GM13977 (cell line): ENCODE results near the gene SULT1C2.
A peak's percentile ranks its signal among the peaks of the same experiment; 100 is the strongest.

ENCODE experiments used
- DNase-seq: peaks from one replicate; pipeline ENCODE4 v3.0.0; 2012; ENCODE audit warnings: low spot score
- CTCF ChIP-seq: IDR thresholded peaks from 2 replicates; pipeline ENCODE4 v1.5.1; 2012; ENCODE audit warnings: mild to moderate bottlenecking, control low read depth; ENCODE audit not compliant: insufficient read depth; ENCODE audit errors: extremely low read depth, missing control alignments
- in situ Hi-C: fragments of 300-500 bp; cut with MboI; formaldehyde crosslinking; loops from one replicate; pipeline ENCODE4 v1.12.0; 2022; ENCODE audit warnings: low sequenced_read_pairs, low pct_unique_long_range_greater_than_20kb, mixed read lengths, inconsistent platforms; ENCODE audit not compliant: unreplicated experiment

The SULT1C2 gene

GRCh38 chr2:108285616-108286015 lies 3.1 kb upstream of the SULT1C2 start:
- in situ Hi-C loops, result no loop called here
- DNase-seq, result no peak
- no peak for TF ChIP-seq CTCF

- no peak for TF ChIP-seq CTCF
- in situ Hi-C loops, result no loop called here
- no peak for DNase-seq
Observed at GRCh38 chr2:108287169-108287568, 1.5 kb upstream of the SULT1C2 start.

- in situ Hi-C loops, result no loop called here
- DNase-seq, result no peak
- TF ChIP-seq CTCF, result no peak
Observed at GRCh38 chr2:108293850-108294249, 5.2 kb downstream of the SULT1C2 start.

GRCh38 chr2:108297436-108298141 lies 8.9 kb downstream of the SULT1C2 start:
- TF ChIP-seq CTCF, result no peak

GRCh38 chr2:108301558-108301957 lies 12.9 kb downstream of the SULT1C2 start:
- in situ Hi-C loops, result no loop called here
- no peak for DNase-seq
- no peak for TF ChIP-seq CTCF

More at GRCh38 chr2:108297436-108298141, 8.9 kb downstream of the SULT1C2 start:
- no peak for DNase-seq
- in situ Hi-C loops, result no loop called here

- TF ChIP-seq CTCF, result no peak
- in situ Hi-C loops, result no loop called here
- DNase-seq, result peak; percentile 30
Observed at GRCh38 chr2:108304975-108305374, 16.3 kb downstream of the SULT1C2 start.
